Measurements from ENCODE around the gene GABPB2. TPM values are rescaled to one million over a fixed set of nuclear protein-coding genes. Genes with fewer than 3 reads are reported as not detected.
A peak's percentile ranks its signal among the peaks of the same experiment; 100 is the strongest.

Gene GABPB2
- total and polyA plus RNA-seq, 2 of the 13 experiments (the other 11 are each of a cell fraction or from before 2014, with no cell fraction given): 0.09 TPM; not detected in 1

DNA sequence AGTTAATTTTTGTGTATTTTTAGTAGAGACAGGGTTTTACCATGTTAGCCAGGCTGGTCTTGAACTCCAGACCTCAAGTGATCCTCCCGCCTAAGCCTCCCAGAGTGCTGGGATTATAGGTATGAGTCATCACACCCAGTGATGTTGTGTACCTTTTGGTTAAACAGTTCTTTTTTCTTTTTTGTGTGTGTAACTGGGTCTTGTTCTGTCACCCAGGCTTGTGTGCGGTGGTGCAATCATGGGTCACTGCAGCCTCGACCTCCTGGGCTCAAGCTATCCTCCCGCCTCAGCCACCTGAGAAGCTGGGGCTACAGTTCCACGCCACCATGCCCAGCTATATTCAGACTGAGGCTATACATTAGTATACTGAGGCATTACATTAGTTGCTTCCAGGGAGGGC, 37.8 kb downstream of the GABPB2 start (continued):
- TF ChIP-seq, protein P1, sequence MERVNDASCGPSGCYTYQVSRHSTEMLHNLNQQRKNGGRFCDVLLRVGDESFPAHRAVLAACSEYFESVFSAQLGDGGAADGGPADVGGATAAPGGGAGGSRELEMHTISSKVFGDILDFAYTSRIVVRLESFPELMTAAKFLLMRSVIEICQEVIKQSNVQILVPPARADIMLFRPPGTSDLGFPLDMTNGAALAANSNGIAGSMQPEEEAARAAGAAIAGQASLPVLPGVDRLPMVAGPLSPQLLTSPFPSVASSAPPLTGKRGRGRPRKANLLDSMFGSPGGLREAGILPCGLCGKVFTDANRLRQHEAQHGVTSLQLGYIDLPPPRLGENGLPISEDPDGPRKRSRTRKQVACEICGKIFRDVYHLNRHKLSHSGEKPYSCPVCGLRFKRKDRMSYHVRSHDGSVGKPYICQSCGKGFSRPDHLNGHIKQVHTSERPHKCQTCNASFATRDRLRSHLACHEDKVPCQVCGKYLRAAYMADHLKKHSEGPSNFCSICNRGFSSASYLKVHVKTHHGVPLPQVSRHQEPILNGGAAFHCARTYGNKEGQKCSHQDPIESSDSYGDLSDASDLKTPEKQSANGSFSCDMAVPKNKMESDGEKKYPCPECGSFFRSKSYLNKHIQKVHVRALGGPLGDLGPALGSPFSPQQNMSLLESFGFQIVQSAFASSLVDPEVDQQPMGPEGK (CRISPR knock-in tag; IDR thresholded peaks at IDR 0.05): peak; percentile 30; the same call in 1 of the 2 replicates
- TF ChIP-seq ZNF101 (CRISPR knock-in tag; IDR thresholded peaks at IDR 0.05; ENCODE audit: borderline replicate concordance, low read depth) (no peak), RBM22 (optimal IDR thresholded peaks at IDR 0.05; ENCODE audit: low read length) (no peak), ZBTB20 (CRISPR knock-in tag; IDR thresholded peaks at IDR 0.05; ENCODE audit: borderline replicate concordance, low read depth) (no peak), POLR2A (IDR thresholded peaks at IDR 0.05; ENCODE audit: insufficient read depth in 1 of 2, low read depth in 2 of 2, low read length in 2 of 2) (no peak), FOXA3 (CRISPR knock-in tag; IDR thresholded peaks at IDR 0.05) (peak; percentile 65), HOXD1 (CRISPR knock-in tag; IDR thresholded peaks at IDR 0.05) (no peak), ZNF674 (CRISPR knock-in tag; IDR thresholded peaks at IDR 0.05; ENCODE audit: low read depth) (no peak), HNRNPK (IDR thresholded peaks at IDR 0.05; ENCODE audit: low read depth, low read length, poor library complexity, severe bottlenecking) (no peak), ZNF460 (CRISPR knock-in tag; IDR thresholded peaks at IDR 0.05; ENCODE audit: borderline replicate concordance) (peak; percentile 95), MED8 (CRISPR knock-in tag; IDR thresholded peaks at IDR 0.05; ENCODE audit: insufficient replicate concordance) (no peak), ZNF598 (CRISPR knock-in tag; IDR thresholded peaks at IDR 0.05; ENCODE audit: borderline replicate concordance) (no peak), GATAD2A (CRISPR knock-in tag; IDR thresholded peaks at IDR 0.05) (peak; percentile 68), MAFG (CRISPR knock-in tag; IDR thresholded peaks at IDR 0.05) (no peak), ZBTB8A (CRISPR knock-in tag; IDR thresholded peaks at IDR 0.05; ENCODE audit: borderline replicate concordance, low read depth) (no peak), ZBTB42 (CRISPR knock-in tag; IDR thresholded peaks at IDR 0.05) (no peak), KAT2B (IDR thresholded peaks at IDR 0.05; ENCODE audit: borderline replicate concordance, low read depth, low read length) (no peak)
- TF ChIP-seq, protein P2, sequence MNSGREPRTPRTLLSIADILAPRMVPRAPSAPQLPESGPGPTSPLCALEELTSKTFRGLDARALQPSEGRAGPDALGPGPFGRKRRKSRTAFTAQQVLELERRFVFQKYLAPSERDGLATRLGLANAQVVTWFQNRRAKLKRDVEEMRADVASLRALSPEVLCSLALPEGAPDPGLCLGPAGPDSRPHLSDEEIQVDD (CRISPR knock-in tag; IDR thresholded peaks at IDR 0.05; ENCODE audit: borderline replicate concordance): no peak
- TF ChIP-seq, protein P3, sequence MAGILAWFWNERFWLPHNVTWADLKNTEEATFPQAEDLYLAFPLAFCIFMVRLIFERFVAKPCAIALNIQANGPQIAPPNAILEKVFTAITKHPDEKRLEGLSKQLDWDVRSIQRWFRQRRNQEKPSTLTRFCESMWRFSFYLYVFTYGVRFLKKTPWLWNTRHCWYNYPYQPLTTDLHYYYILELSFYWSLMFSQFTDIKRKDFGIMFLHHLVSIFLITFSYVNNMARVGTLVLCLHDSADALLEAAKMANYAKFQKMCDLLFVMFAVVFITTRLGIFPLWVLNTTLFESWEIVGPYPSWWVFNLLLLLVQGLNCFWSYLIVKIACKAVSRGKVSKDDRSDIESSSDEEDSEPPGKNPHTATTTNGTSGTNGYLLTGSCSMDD (CRISPR knock-in tag; IDR thresholded peaks at IDR 0.05): no peak
- TF ChIP-seq, protein P4, sequence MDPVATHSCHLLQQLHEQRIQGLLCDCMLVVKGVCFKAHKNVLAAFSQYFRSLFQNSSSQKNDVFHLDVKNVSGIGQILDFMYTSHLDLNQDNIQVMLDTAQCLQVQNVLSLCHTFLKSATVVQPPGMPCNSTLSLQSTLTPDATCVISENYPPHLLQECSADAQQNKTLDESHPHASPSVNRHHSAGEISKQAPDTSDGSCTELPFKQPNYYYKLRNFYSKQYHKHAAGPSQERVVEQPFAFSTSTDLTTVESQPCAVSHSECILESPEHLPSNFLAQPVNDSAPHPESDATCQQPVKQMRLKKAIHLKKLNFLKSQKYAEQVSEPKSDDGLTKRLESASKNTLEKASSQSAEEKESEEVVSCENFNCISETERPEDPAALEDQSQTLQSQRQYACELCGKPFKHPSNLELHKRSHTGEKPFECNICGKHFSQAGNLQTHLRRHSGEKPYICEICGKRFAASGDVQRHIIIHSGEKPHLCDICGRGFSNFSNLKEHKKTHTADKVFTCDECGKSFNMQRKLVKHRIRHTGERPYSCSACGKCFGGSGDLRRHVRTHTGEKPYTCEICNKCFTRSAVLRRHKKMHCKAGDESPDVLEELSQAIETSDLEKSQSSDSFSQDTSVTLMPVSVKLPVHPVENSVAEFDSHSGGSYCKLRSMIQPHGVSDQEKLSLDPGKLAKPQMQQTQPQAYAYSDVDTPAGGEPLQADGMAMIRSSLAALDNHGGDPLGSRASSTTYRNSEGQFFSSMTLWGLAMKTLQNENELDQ (CRISPR knock-in tag; IDR thresholded peaks at IDR 0.05; ENCODE audit: borderline replicate concordance): no peak
- TF ChIP-seq, protein P5, sequence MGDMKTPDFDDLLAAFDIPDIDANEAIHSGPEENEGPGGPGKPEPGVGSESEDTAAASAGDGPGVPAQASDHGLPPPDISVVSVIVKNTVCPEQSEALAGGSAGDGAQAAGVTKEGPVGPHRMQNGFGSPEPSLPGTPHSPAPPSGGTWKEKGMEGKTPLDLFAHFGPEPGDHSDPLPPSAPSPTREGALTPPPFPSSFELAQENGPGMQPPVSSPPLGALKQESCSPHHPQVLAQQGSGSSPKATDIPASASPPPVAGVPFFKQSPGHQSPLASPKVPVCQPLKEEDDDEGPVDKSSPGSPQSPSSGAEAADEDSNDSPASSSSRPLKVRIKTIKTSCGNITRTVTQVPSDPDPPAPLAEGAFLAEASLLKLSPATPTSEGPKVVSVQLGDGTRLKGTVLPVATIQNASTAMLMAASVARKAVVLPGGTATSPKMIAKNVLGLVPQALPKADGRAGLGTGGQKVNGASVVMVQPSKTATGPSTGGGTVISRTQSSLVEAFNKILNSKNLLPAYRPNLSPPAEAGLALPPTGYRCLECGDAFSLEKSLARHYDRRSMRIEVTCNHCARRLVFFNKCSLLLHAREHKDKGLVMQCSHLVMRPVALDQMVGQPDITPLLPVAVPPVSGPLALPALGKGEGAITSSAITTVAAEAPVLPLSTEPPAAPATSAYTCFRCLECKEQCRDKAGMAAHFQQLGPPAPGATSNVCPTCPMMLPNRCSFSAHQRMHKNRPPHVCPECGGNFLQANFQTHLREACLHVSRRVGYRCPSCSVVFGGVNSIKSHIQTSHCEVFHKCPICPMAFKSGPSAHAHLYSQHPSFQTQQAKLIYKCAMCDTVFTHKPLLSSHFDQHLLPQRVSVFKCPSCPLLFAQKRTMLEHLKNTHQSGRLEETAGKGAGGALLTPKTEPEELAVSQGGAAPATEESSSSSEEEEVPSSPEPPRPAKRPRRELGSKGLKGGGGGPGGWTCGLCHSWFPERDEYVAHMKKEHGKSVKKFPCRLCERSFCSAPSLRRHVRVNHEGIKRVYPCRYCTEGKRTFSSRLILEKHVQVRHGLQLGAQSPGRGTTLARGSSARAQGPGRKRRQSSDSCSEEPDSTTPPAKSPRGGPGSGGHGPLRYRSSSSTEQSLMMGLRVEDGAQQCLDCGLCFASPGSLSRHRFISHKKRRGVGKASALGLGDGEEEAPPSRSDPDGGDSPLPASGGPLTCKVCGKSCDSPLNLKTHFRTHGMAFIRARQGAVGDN (CRISPR knock-in tag; IDR thresholded peaks at IDR 0.05): no peak
